Adrenal gland (tissue), 12 donors: ENCODE data around the gene CNTN3. TPM values are rescaled to one million over a fixed set of nuclear protein-coding genes. Genes with fewer than 3 reads are reported as not detected.
A peak's percentile ranks its signal among the peaks of the same experiment; 100 is the strongest.

Source experiments
- DNase-seq, 7 donors: peaks; one replicate each; pipeline ENCODE4 v3.0.0-alpha.2; 2019 to 2020
- H3K27ac ChIP-seq, 5 donors: fragments of 200-600 bp; sonication (generic) in 4 of 5; 1 replicate in 3 of 5; 2 replicates in 2 of 5; pipeline versions ENCODE4 v1.5.1 to v1.8.0; 2016 to 2020; ENCODE audit warnings: mild to moderate bottlenecking in 1 of 5
- H3K27me3 ChIP-seq: fragments of 200-600 bp; 2 replicates; pipeline ENCODE4 v1.8.0; 2021
- H3K36me3 ChIP-seq, 2 donors: fragments of 200-600 bp; replicated peaks in 1 of 2; 1 replicate in 1 of 2; 2 replicates in 1 of 2; pipeline versions ENCODE4 v1.5.1 to v1.8.0; 2018 to 2022
- H3K4me1 ChIP-seq, 2 donors: fragments of 200-600 bp; replicated peaks in 1 of 2; 1 replicate in 1 of 2; 2 replicates in 1 of 2; pipeline versions ENCODE4 v1.5.1 to v1.8.0; 2018 to 2021
- H3K4me3 ChIP-seq, 4 donors: fragments of 200-600 bp; sonication (generic) in 3 of 4; one replicate each; pipeline ENCODE4 v1.5.1; 2016 to 2018
- H3K9me3 ChIP-seq, 3 donors: fragments of 200-600 bp; sonication (generic) in 1 of 3; replicated peaks in 1 of 3; 1 replicate in 2 of 3; 2 replicates in 1 of 3; pipeline versions ENCODE4 v1.5.1 to v1.8.0; 2016 to 2021
- POLR2A ChIP-seq, 2 donors: fragments of 450-650 bp; IDR thresholded peaks; one replicate each; pipeline ENCODE4 v1.6.1; 2017; ENCODE audit warnings: antibody characterized with exemption in 2 of 2, mild to moderate bottlenecking in 2 of 2, moderate library complexity in 1 of 2
- WGBS, 4 donors: extraction: QIAGEN DNeasy Blood & Tissue Kit in 2 of 4; methylation state at CpG; one replicate each; pipeline versions ENCODE4 v1.1.5 to v1.1.7; 2013 to 2017; 5-methylcytosine and 5-hydroxymethylcytosine counted together
- intact Hi-C, 2 donors: fragments of 100-400 bp; cut with DNase I; formaldehyde crosslinking; loops; one replicate each; pipeline versions ENCODE4 v1.14.1 to v1.15.0; 2022 to 2023
- polyA plus RNA-seq, 3 donors: library from polyadenylated mRNA; stranded (reverse); fragments of 200-250 nt in 2 of 3; fragments of 350-450 nt in 1 of 3; fragmentation: Illumina TruSeq in 1 of 3; extraction: RNeasy Lipid Tissue Mini Kit (QIAGEN cat#74804) in 1 of 3; gene quantifications; one replicate each; pipeline ENCODE4 v1.2.3, GENCODE V29; 2013 to 2014
- total RNA-seq, 9 donors: library from RNA; depleted of rRNA in 4 of 9; stranded (reverse); fragments of >200 nt in 4 of 9; fragments of 120-200 nt in 1 of 9; fragmentation: NEBNext Ultra II Directional in 1 of 9; extraction: Animal tissue kit (Norgen Biotek cat#: 25700) in 1 of 9; gene quantifications; one replicate each; pipeline versions ENCODE4 v1.1.0 to v1.2.4, GENCODE V29; 2013 to 2023
- TF ChIP-seq, protein P1 (sequence below), 6 experiments: fragments of 450-650 bp in 4 of 6; fragments of 200-600 bp in 2 of 6; sonication (generic) in 1 of 6; IDR thresholded peaks; 1 replicate in 5 of 6; 2 replicates in 1 of 6; pipeline versions ENCODE4 v1.5.1 to v1.8.0; 2016 to 2021; ENCODE audit warnings: antibody characterized with exemption in 6 of 6, mild to moderate bottlenecking in 2 of 6, moderate library complexity in 1 of 6
- donor health status: healthy with polysubstance abuse.
- donor health status: Bipolar disorder and iron deficiency.
- donor health status: DM: yes; HTN: yes; CAD: no.
- donor health status: DM: no; HTN: no; CAD: no.
- donor health status: DM: no; HTN: no; CAD: no.
- donor health status: DM: yes; HTN: yes; CAD: no.

The CNTN3 gene
- total and polyA plus RNA-seq, 12 donors = 0.09 to 6.3 (median 1.5) TPM; not detected in 1

DNA sequence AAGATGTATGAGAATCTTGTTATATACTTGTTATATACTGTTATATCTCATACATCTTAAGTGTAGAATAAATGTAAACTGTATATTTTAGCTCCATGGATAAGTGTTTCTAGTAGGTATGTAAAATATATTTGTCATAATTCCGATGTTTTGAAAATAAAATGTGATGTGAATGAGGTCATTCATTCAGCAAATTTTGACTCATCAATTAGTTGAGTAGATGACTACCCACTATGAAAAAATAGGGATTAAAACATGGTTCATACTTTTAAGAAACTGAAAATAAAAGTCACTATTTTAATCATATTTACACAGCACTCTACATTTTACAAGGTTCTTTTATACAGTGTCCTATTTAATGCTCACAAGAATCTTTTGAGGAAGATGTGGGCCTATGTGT, 28.4 kb upstream of the CNTN3 start:
- intact Hi-C loops = no loop called here
- 79 to 91% (median 82%) methylated on average over 1 of the region's 1 CpG for WGBS, 4 donors
- peak overlapping the region in 1 of 5 donors; percentile 59 for H3K27ac ChIP-seq

DNA sequence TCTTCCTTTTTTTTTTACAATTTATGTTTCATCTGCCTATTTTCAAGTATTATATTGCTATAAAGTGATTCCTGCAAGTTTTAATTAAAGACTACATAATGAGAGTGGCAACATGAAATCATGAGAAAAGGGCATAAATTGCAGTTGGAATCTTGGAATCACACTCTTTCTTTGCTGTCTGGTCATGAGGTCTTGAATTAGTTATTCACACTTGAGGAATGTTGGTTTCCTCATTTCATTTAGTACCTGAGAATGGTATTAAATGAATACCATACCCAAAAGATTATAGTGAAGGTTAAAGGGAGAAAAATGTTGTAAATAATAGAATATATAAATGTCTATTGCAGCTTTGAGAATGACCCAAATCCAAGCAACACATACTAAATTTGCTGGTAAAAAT, 25.8 kb upstream of the CNTN3 start:
- Histone ChIP-seq H3K27ac (no peak overlapping the region), H3K4me3 (no peak overlapping the region), H3K36me3 (no peaks in the 10 kb centered on the region), H3K27me3 (no peaks in the 10 kb centered on the region), H3K9me3 (no peaks in the 10 kb centered on the region), H3K4me1 (peaks cover 0 to 7% of the 10 kb centered on the region in 2 donors)
- TF ChIP-seq, protein P1, sequence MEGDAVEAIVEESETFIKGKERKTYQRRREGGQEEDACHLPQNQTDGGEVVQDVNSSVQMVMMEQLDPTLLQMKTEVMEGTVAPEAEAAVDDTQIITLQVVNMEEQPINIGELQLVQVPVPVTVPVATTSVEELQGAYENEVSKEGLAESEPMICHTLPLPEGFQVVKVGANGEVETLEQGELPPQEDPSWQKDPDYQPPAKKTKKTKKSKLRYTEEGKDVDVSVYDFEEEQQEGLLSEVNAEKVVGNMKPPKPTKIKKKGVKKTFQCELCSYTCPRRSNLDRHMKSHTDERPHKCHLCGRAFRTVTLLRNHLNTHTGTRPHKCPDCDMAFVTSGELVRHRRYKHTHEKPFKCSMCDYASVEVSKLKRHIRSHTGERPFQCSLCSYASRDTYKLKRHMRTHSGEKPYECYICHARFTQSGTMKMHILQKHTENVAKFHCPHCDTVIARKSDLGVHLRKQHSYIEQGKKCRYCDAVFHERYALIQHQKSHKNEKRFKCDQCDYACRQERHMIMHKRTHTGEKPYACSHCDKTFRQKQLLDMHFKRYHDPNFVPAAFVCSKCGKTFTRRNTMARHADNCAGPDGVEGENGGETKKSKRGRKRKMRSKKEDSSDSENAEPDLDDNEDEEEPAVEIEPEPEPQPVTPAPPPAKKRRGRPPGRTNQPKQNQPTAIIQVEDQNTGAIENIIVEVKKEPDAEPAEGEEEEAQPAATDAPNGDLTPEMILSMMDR (IDR thresholded peaks at IDR 0.05) = no peak
- no peak for TF ChIP-seq POLR2A (IDR thresholded peaks at IDR 0.05)
- intact Hi-C loops = no loop called here
- no peak for DNase-seq

More for the DNA sequence above, 28.4 kb upstream of the CNTN3 start:
- H3K9me3 ChIP-seq = no peaks in the 10 kb centered on the region
- peaks cover 0 to 7% of the 10 kb centered on the region in 2 donors for H3K4me1 ChIP-seq
- no peak for DNase-seq
- H3K27me3 ChIP-seq = no peaks in the 10 kb centered on the region
- no peak overlapping the region for H3K4me3 ChIP-seq
- H3K36me3 ChIP-seq = no peaks in the 10 kb centered on the region
- TF ChIP-seq POLR2A (IDR thresholded peaks at IDR 0.05) = no peak
- TF ChIP-seq, protein P1 (IDR thresholded peaks at IDR 0.05) = no peak

DNA sequence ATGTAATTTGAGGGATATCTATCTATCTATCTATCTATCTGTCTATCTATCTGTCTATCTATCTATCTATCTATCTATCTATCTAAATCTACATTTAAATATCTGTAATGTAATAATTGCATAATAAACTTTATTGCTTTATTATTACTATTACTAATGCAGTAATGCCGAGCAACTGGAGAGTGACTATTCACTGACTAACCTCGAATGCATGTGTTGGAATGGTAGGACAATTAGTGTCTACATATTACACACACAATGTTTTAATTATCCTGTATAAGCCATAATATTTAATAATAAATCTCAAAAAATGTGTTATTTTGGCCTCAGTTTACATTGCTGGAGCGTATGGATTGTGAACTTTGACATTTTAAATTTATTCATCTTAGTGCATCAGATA, 25.2 kb upstream of the CNTN3 start:
- intact Hi-C loops = no loop called here
- peaks cover 0 to 7% of the 10 kb centered on the region in 2 donors for H3K4me1 ChIP-seq
- H3K4me3 ChIP-seq = no peak overlapping the region
- 68 to 79% (median 73%) methylated on average over 3 of the region's 3 CpGs for WGBS, 4 donors
- H3K36me3 ChIP-seq = no peaks in the 10 kb centered on the region
- no peaks in the 10 kb centered on the region for H3K9me3 ChIP-seq
- H3K27ac ChIP-seq = no peak overlapping the region
- no peaks in the 10 kb centered on the region for H3K27me3 ChIP-seq
- no peak for DNase-seq
- TF ChIP-seq, protein P1 (IDR thresholded peaks at IDR 0.05) = no peak
- TF ChIP-seq POLR2A (IDR thresholded peaks at IDR 0.05) = no peak

DNA sequence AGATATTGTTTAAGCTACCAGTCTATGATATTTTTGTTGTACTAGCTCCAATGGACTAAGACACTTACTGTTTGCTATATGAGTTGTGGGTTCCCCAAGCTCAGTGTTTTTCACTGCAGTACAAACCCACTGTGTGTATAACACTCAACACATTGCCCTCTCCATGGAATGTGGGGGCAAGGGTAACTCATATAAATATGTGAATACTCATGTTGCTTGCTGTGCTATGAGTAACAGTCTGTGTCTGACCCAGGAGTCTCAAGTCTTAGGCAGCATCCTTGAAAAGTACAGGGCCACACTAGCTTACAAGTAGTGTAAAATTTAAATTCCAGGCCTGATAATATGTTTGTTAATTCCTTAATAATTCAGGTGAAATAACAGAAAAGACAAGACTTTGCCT, 22.5 kb upstream of the CNTN3 start:
- H3K36me3 ChIP-seq = no peaks in the 10 kb centered on the region
- no peak for DNase-seq
- H3K4me3 ChIP-seq = no peak overlapping the region
- intact Hi-C loops = no loop called here
- no peaks in the 10 kb centered on the region for H3K4me1 ChIP-seq
- H3K9me3 ChIP-seq = no peaks in the 10 kb centered on the region
- no peak overlapping the region for H3K27ac ChIP-seq
- no peaks in the 10 kb centered on the region for H3K27me3 ChIP-seq
- TF ChIP-seq, protein P1 (IDR thresholded peaks at IDR 0.05) = no peak
- no peak for TF ChIP-seq POLR2A (IDR thresholded peaks at IDR 0.05)
